SK-N-MC (cell line): ENCODE measurements around the gene CAMTA1.

Source experiments
- DNase-seq: peaks from one replicate; pipeline ENCODE4 v3.0.0-alpha.2; 2011; ENCODE audit warnings: low read depth, low spot score
- H3K27ac ChIP-seq: fragments of 200-600 bp; sonication (generic); 2 replicates; pipeline ENCODE4 v1.5.1; 2016; ENCODE audit warnings: mixed run types
- H3K36me3 ChIP-seq: fragments of 200-600 bp; sonication (generic); 2 replicates; pipeline ENCODE4 v1.6.1; 2017; ENCODE audit warnings: antibody characterized with exemption, low read length, mixed read lengths; ENCODE audit not compliant: insufficient read depth
- H3K4me3 ChIP-seq: fragments of 200-600 bp; sonication (generic); 2 replicates; pipeline ENCODE4 v1.5.1; 2016
- H3K9ac ChIP-seq: fragments of 200-600 bp; sonication (generic); 2 replicates; pipeline ENCODE4 v1.8.0; 2017; ENCODE audit warnings: mixed run types, mixed read lengths; ENCODE audit not compliant: insufficient read length
- H3K9me3 ChIP-seq: fragments of 200-600 bp; sonication (generic); 2 replicates; pipeline ENCODE4 v1.6.1; 2017; ENCODE audit warnings: low read depth, mild to moderate bottlenecking, antibody characterized with exemption, low read length, moderate library complexity, mixed read lengths
- EZH2 ChIP-seq: fragments of 200-600 bp; sonication (generic); IDR thresholded peaks from one replicate; pipeline ENCODE4 v1.6.1; 2017; ENCODE audit warnings: antibody characterized with exemption
- FOXP2 ChIP-seq: optimal IDR thresholded peaks from 2 replicates; pipeline ENCODE3; 2011; ENCODE audit warnings: mild to moderate bottlenecking, moderate library complexity; ENCODE audit not compliant: insufficient read depth; ENCODE audit errors: extremely low read length, control extremely low read depth
- POLR2AphosphoS5 ChIP-seq: IDR thresholded peaks from 2 replicates; pipeline ENCODE4 v1.6.1; 2012; ENCODE audit warnings: mild to moderate bottlenecking, low read depth, low read length, borderline replicate concordance

The CAMTA1 gene

DNA sequence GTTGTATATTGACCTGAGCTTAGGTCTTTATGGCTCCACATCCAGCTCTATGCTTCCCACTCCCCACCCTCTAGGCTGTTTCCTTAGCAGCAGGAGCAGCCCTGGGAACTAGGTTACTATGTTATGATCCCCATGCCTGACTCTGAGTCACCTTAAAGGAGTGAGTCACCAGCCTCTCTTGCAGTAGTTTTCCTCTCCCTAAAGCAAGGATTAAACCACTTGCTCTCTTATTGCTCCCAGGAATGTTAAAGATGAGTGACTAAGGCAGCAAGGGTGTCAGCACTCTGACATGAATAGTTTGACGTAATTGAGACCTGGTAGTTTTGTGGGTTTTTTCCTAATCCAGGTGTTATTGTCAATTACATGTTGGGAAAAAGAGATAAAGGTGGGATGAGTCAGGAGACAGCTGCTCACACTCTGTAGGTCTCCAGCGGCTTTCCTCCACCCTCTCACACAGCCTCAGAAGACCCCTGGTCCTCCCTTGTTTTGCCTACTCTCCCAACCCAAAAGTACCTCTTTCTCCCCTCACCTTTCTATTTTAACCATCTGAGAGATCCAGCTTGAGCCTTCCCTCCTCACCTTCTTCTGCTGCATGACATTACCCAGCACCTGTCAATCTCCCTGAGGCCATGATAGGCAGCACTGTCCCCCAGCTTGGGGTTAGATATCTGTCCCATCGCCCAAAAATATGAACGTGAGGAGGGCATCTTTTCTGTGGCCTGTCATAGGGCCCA, 616.7 kb downstream of the CAMTA1 start:
- Histone ChIP-seq H3K4me3 (no peak overlapping the region), H3K27ac (no peak overlapping the region), H3K9me3 (no peaks in the 10 kb centered on the region), H3K9ac (no peak overlapping the region), H3K36me3 (no peaks in the 10 kb centered on the region)
- TF ChIP-seq POLR2AphosphoS5 (no peak), EZH2 (no peak), FOXP2 (no peak)
- no peak for DNase-seq

DNA sequence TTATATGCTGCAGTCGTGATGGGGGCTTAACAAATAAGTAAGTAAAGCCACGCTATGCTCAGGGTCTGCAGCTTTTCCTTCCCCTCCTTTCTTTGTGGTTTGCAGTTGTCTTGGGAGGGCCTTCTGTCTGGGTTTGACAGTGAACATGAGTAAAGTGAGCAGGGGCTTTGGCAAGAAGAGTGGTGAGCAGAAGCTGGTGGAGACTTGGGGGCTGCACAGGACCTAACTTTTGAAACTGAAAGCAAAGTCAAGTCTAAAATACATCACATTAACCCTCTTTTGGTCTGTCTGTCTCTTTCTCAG, 617.2 kb downstream of the CAMTA1 start:
- Histone ChIP-seq H3K4me3 (no peak overlapping the region), H3K9ac (no peak overlapping the region), H3K36me3 (no peaks in the 10 kb centered on the region), H3K9me3 (no peaks in the 10 kb centered on the region), H3K27ac (no peak overlapping the region)
- TF ChIP-seq FOXP2 = no peak
- TF ChIP-seq EZH2 = no peak
- no peak for TF ChIP-seq POLR2AphosphoS5
- no peak for DNase-seq

DNA sequence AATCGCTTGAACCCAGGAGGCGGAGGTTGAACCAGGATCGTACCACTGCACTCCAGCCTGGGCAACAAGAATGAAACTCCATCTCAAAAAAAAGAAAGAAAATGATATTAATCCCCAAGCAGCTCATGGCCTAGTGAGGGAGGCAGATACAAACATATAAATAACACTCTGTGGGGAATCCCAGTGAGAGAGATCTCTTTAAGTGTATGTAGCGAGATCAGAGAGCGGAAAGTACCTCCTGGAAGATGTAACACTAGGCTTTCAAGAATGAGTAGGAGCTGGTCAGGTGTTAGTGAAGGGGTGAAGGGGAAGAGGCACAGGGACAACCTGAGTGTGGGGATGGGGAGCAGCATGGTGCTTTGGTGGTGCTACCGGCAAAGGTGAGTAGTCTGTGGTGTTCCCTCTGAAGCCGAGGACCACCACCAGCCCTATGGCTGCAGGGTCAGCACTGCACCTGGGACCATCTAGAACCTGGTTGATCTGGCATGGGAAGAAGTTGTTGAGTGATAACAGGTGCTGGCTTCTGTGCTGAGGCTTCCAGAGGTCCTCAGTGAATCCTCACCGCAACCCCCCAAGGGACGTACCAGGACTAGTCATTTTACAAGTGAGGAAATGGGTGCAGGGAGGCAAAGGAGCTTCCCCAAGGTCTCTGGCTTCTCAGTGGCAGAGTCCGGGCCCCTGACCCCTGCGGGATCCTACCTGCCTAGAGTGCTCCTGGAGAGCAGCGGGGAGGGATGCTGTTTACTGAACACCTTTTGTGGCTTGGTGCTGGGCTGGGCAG, 618.2 kb downstream of the CAMTA1 start:
- DNase-seq = no peak
- Histone ChIP-seq H3K4me3 (no peak overlapping the region), H3K27ac (no peak overlapping the region), H3K9me3 (no peaks in the 10 kb centered on the region), H3K36me3 (no peaks in the 10 kb centered on the region), H3K9ac (no peak overlapping the region)
- no peak for TF ChIP-seq EZH2
- TF ChIP-seq POLR2AphosphoS5 = no peak
- no peak for TF ChIP-seq FOXP2

DNA sequence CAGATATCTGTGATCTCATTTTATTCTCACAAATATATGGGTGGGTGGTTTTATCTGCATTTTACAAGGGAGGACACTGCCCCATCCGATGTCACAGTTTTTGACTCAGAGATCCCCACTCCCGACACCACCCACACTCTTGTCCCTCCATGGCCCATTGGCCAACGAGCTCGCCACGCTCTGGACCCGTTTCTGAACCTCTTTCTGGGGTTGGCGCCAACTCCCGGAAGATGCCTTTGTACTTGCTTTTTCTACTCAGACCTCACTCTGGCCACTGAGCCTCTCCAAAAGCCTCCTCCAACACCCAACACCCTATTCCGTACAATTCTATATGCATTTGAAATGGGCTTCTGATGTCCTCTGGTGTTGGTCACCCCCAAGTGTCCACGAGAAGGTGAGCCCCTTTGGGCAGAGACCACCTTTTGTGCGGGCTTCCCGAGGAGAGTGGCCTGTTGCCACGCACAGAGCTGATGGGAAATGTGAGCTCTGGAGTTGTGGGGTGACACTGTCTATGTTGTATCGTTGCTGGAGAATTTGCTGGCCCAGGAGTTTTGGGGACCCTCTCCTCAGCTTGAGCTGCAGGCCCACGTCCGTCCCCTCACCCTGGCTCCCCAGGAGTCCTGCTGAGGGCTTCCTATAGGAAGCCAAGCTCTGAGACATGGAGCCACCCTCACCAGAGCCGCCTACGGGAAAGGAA, 618.9 kb downstream of the CAMTA1 start:
- TF ChIP-seq POLR2AphosphoS5 (no peak), FOXP2 (no peak), EZH2 (no peak)
- Histone ChIP-seq H3K9me3 (no peaks in the 10 kb centered on the region), H3K9ac (no peak overlapping the region), H3K36me3 (no peaks in the 10 kb centered on the region), H3K4me3 (no peak overlapping the region), H3K27ac (no peak overlapping the region)
- DNase-seq = no peak

DNA sequence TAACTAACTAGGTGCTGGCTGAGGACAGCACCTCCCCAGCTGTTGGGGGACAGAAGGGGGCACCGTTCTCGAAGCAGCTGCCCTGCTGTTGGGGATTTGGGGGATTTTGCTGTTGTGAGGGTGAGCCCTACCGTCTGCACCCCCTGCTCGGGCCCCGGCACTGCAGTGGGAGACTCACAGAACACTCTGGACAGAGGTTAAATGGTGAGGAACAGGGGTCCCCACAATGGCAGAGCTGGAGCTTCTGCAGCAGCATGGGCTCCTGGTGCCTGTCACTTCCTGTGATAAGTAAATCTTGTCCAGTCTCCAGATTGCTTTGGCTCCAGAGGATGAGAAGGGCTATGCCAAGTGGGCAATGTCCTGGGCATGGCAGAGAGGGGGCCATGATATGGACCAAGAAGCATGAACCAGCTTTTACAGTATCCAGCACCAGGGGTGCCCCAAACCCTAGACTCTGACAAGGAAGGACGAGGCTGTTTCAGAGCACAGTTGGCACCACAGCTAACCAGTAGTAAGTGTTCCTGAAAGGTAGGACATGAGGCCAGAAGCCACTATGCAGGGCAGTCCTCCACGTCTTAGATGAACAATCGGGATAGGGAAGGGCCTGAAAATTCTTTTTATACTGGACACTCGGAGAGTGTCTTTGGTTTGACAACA, 620.7 kb downstream of the CAMTA1 start:
- H3K27ac ChIP-seq = no peak overlapping the region
- no peak for TF ChIP-seq FOXP2
- no peak for TF ChIP-seq EZH2
- TF ChIP-seq POLR2AphosphoS5 = no peak
- no peaks in the 10 kb centered on the region for H3K9me3 ChIP-seq
- no peak overlapping the region for H3K9ac ChIP-seq
- H3K36me3 ChIP-seq = no peaks in the 10 kb centered on the region
- no peak overlapping the region for H3K4me3 ChIP-seq
- DNase-seq = no peak

DNA sequence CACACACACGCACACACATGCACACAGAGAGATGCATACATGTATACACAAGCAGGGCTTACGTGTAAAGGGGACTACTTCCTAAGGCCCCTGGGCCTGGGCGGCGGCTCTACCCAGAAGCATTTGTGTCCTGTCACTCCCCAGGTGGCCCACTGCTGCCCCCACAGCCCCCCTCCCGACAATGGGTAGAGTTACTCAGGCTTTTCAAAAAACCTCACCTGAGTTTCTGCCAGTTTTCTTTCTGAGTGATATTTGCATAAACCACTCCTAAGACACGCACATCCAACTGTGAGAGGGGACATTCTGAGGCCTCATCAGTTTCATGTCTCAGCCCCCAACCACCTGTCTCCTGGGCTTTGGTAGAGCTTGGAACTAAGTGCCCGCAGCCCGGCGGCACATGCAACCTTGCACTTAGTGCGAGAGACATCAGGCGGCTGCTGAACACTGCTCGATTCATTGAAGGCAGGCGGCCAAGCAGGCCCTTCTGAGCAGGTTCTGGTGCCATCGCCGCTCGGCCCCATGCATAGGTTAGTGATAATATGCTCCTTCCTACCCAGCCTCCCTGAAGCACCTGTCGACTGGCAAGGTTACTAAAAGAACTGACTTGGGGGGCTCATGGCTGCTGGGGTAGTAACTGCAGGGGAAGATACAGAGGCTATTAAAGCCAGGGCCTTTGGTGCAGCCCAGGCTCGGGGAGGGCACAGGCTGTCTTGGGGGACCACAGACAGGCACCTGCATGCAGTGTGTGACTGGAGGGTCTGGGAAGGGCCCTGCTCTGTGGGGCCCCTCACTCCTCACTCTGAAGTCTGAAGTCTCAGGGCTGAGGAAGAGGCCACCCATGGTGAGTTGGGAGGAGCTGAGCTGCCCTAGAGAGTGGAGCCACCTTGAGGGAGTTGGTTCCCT, 621.6 kb downstream of the CAMTA1 start:
- TF ChIP-seq POLR2AphosphoS5 (no peak), FOXP2 (no peak), EZH2 (no peak)
- no peaks in the 10 kb centered on the region for H3K36me3 ChIP-seq
- H3K27ac ChIP-seq = no peak overlapping the region
- H3K9me3 ChIP-seq = no peaks in the 10 kb centered on the region
- no peak overlapping the region for H3K4me3 ChIP-seq
- no peak for DNase-seq
- no peak overlapping the region for H3K9ac ChIP-seq

DNA sequence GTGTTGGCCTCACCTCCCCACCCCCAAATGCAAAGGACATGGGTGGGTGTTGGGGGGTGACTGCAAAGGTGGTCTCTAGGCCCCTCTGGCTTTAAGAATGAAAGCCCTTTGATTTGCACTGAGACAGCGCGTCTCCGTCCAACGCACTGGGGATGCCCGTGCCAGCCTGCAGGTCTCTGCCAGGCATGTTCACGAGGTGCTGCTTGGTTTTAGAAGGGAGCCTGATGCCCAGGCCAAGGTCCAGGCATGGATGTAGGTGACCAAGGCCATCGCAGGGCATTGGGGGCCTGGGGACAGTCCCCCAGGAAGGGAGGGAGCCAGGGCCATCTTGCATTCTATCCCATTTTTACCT, 622.3 kb downstream of the CAMTA1 start:
- no peak for DNase-seq
- Histone ChIP-seq H3K36me3 (no peaks in the 10 kb centered on the region), H3K4me3 (no peak overlapping the region), H3K27ac (no peak overlapping the region), H3K9ac (no peak overlapping the region), H3K9me3 (no peaks in the 10 kb centered on the region)
- TF ChIP-seq EZH2 = no peak
- TF ChIP-seq FOXP2 = no peak
- no peak for TF ChIP-seq POLR2AphosphoS5
